Measurements from ENCODE around the gene IRAK2.

- TF ChIP-seq CTCF (conservative IDR thresholded peaks at IDR 0.05; ENCODE audit: low read length) (peak; percentile 68), EZH2phosphoT487 (IDR thresholded peaks at IDR 0.05; ENCODE audit: borderline replicate concordance, low read depth, low read length) (no peak)
Measured at GRCh38 chr3:10263646-10264363, 99.1 kb downstream of the IRAK2 start.

Measured in OCI-LY7 (cell line).